NT2/D1 (cell line): ENCODE results near the gene PIM2.

Source experiments
- DNase-seq: peaks from one replicate; pipeline ENCODE4 v3.0.0-alpha.2; 2011; ENCODE audit warnings: low read depth, low spot score
- H3K27me3 ChIP-seq: 2 replicates; pipeline ENCODE4 v1.6.0; 2011; ENCODE audit warnings: mild to moderate bottlenecking; ENCODE audit not compliant: insufficient read length, insufficient read depth
- H3K36me3 ChIP-seq: 2 replicates; pipeline ENCODE4 v1.6.1; 2011; ENCODE audit warnings: mild to moderate bottlenecking, low read length, mixed read lengths; ENCODE audit not compliant: insufficient read depth, insufficient read length
- H3K4me1 ChIP-seq: 2 replicates; pipeline ENCODE4 v1.5.1; 2011; ENCODE audit not compliant: insufficient read depth, insufficient read length
- H3K4me3 ChIP-seq: 2 replicates; pipeline ENCODE4 v1.5.1; 2011; ENCODE audit warnings: low read depth; ENCODE audit not compliant: insufficient read length
- H3K9ac ChIP-seq: 2 replicates; pipeline ENCODE4 v1.6.0; 2011; ENCODE audit warnings: low read depth; ENCODE audit not compliant: insufficient read length
- H3K9me3 ChIP-seq: 2 replicates; pipeline ENCODE4 v1.5.1; 2011; ENCODE audit warnings: mild to moderate bottlenecking, low read length; ENCODE audit not compliant: insufficient read depth
- SUZ12 ChIP-seq: IDR thresholded peaks from 2 replicates; pipeline ENCODE4 v1.6.1; 2011; ENCODE audit not compliant: insufficient read length, insufficient read depth; ENCODE audit errors: extremely low read depth
- YY1 ChIP-seq: IDR thresholded peaks from 2 replicates; pipeline ENCODE4 v1.6.1; 2011; ENCODE audit not compliant: insufficient read length, insufficient read depth
- ZNF274 ChIP-seq: IDR thresholded peaks from 2 replicates; pipeline ENCODE4 v1.6.1; 2011; ENCODE audit warnings: mild to moderate bottlenecking, low read depth, low read length

The PIM2 gene

GRCh38 chrX:48934581-48935300 lies 15.9 kb upstream of the PIM2 start:
- DNase-seq = no peak
- Histone ChIP-seq H3K4me1 (peaks cover 5% of the 10 kb centered on the region), H3K9ac (no peak overlapping the region), H3K27me3 (no peaks in the 10 kb centered on the region), H3K36me3 (peaks cover 56% of the 10 kb centered on the region), H3K9me3 (no peaks in the 10 kb centered on the region), H3K4me3 (no peak overlapping the region)
- no peak for TF ChIP-seq ZNF274

GRCh38 chrX:48933757-48934156 lies 14.9 kb upstream of the PIM2 start:
- Histone ChIP-seq H3K36me3 (peaks cover 47% of the 10 kb centered on the region), H3K27me3 (no peaks in the 10 kb centered on the region), H3K4me1 (peaks cover 5% of the 10 kb centered on the region), H3K9me3 (no peaks in the 10 kb centered on the region), H3K4me3 (no peak overlapping the region), H3K9ac (no peak overlapping the region)
- DNase-seq = no peak
- no peak for TF ChIP-seq YY1

- peak; percentile 90 for DNase-seq
- Histone ChIP-seq H3K4me3 (no peak overlapping the region), H3K4me1 (no peaks in the 10 kb centered on the region), H3K9ac (peak overlapping the region; percentile 24), H3K36me3 (peaks cover 50% of the 10 kb centered on the region), H3K27me3 (no peaks in the 10 kb centered on the region), H3K9me3 (no peaks in the 10 kb centered on the region)
- TF ChIP-seq SUZ12 (no peak), ZNF274 (no peak), YY1 (no peak)
These were observed 9.0 kb upstream of the PIM2 start for GRCh38 chrX:48927736-48928382.

GRCh38 chrX:48927123-48927522 lies 8.3 kb upstream of the PIM2 start:
- peak overlapping the region; percentile 24 for H3K9ac ChIP-seq
- peaks cover 53% of the 10 kb centered on the region for H3K36me3 ChIP-seq
- H3K9me3 ChIP-seq = no peaks in the 10 kb centered on the region
- H3K27me3 ChIP-seq = no peaks in the 10 kb centered on the region
- H3K4me3 ChIP-seq = peak overlapping the region; percentile 4
- TF ChIP-seq YY1 = no peak
- TF ChIP-seq ZNF274 = no peak
- TF ChIP-seq SUZ12 = no peak
- no peak for DNase-seq
- no peaks in the 10 kb centered on the region for H3K4me1 ChIP-seq

- TF ChIP-seq YY1 (no peak), ZNF274 (no peak), SUZ12 (no peak)
- no peaks in the 10 kb centered on the region for H3K27me3 ChIP-seq
- peaks cover 46% of the 10 kb centered on the region for H3K36me3 ChIP-seq
- no peak for DNase-seq
- no peaks in the 10 kb centered on the region for H3K9me3 ChIP-seq
- H3K4me1 ChIP-seq = peaks cover 5% of the 10 kb centered on the region
- no peak overlapping the region for H3K9ac ChIP-seq
- H3K4me3 ChIP-seq = no peak overlapping the region
These were observed 5.4 kb upstream of the PIM2 start for GRCh38 chrX:48924270-48924669.

GRCh38 chrX:48923771-48924170 lies 4.9 kb upstream of the PIM2 start:
- Histone ChIP-seq H3K4me1 (peaks cover 5% of the 10 kb centered on the region), H3K9ac (no peak overlapping the region), H3K4me3 (no peak overlapping the region), H3K9me3 (no peaks in the 10 kb centered on the region), H3K27me3 (no peaks in the 10 kb centered on the region), H3K36me3 (peaks cover 46% of the 10 kb centered on the region)
- no peak for TF ChIP-seq YY1
- no peak for TF ChIP-seq SUZ12
- TF ChIP-seq ZNF274 = no peak
- DNase-seq = no peak

- no peak overlapping the region for H3K9ac ChIP-seq
- no peak for DNase-seq
- H3K4me3 ChIP-seq = no peak overlapping the region
- H3K36me3 ChIP-seq = peaks cover 43% of the 10 kb centered on the region
- H3K27me3 ChIP-seq = no peaks in the 10 kb centered on the region
- no peaks in the 10 kb centered on the region for H3K9me3 ChIP-seq
- TF ChIP-seq YY1 = no peak
- TF ChIP-seq SUZ12 = no peak
- TF ChIP-seq ZNF274 = no peak
- peaks cover 5% of the 10 kb centered on the region for H3K4me1 ChIP-seq
These were observed 1.9 kb upstream of the PIM2 start for GRCh38 chrX:48920718-48921104.
